Activated CD4-positive, alpha-beta T cell treated with anti-CD3 and anti-CD28 coated beads, Interleukin-2, Interleukin-6, amounts not matched to agents 100 ng/mL and 50 ng/mL, durations not matched to agents 16 hours and 8 hours (primary cell): Measurements from ENCODE around the gene CCDC167.

ENCODE experiments used
- DNase-seq: peaks from one replicate; pipeline ENCODE4 v3.0.0-alpha.2; 2020

CCDC167 gene

DNA sequence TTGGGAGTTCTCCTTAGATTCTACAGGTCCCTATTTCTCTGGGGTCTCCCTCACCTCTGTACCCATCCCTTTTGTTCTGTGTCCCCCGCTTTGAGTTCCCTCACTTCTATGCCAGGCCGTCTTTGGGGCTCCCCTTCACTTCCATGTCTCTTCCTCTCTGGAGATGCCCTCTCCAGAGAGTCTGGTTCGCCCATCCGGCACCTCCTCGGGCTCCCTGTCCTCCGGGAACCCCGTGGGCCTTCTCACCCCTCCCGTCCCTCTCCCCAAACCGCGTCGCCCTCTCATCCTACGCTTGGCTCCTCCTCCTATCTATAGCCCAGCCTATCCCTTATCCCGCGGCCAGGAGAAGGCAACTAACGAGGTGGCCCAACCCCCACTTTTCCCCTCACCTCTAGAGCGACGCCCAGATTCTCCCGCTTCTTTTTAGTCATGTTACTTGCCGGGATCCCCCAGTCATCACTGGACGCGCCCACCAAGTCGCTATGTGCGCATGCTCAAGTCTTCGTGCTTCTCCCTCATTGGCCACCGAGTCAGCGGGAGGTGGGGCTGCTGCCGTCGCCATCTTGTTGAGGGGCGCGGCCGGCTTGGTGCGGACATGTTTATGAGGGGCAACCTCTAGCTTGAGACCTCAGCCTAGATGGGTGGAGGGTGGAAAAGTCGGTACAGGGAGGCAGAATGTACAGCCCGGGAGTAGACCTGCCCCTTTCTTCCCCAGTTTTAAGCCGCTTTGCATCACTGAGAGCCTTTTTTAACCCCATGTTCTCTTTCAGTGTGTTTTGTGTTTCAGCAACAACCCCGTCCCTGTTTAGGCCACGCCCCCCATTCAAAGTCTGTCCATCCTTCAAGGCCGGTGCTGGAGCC is at the start of gene CCDC167:
Gene CCDC167, minus strand, starts transcription at position 461 of the 861 bp plus-strand sequence. Its CDS starts 30 bp downstream, at position 431.
- DNase-seq, result peak; percentile 99

DNA sequence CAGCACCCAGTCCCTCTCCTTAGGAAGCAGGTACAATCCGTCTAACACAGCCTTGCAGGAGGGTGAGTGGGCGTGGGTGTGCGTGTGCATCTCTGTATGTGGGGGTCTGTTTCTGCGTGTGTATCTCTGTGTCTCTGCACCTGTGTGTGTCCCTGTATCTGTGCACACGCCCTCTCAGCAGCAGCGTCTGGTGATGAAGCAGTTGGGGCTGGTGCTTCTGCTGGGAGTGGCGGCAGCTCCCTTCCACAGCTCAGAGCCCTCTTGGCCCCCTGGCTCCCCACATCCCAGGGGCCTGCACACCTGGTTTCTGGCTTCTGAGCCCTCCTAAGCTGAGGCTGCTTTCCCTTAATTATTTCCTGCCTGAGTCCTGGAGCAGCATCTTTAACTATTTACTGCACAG is 49.5 kb upstream of the CCDC167 start:
- no peak for DNase-seq

DNA sequence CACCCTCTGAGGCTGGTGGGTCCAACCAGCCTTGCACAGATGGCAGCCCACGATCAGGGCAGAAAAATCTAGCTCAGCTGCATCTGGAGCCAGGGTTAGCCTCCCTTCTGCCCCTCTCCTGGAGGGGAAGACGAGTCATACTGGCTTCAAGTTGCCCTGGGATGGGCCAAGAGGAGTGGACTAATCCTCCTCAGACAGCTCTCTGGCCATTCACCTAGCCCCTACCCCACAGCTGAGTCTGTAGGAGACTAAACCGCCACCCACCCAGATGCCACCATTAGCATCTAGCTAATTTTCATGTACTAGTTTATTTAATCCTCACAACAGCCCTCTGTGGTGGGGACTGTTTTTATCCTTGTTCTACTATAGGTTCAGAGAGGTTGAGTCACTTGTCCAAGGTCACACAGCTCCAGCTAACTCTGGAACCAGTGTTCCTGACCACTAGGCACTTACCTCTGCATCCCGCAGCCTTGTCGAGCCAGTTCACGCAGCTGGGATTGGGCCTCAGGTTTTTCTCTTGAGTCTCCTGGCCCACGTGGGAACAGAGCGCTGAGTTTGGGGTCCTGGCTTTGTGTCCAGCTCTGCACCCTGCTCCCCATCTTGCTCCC is 48.5 kb upstream of the CCDC167 start:
- DNase-seq, result no peak

- DNase-seq, result no peak
Measured at GRCh38 chr6:37547564-37548061, 47.9 kb upstream of the CCDC167 start.

GRCh38 chr6:37546141-37546871 is 46.6 kb upstream of the CCDC167 start:
- DNase-seq, result no peak

DNA sequence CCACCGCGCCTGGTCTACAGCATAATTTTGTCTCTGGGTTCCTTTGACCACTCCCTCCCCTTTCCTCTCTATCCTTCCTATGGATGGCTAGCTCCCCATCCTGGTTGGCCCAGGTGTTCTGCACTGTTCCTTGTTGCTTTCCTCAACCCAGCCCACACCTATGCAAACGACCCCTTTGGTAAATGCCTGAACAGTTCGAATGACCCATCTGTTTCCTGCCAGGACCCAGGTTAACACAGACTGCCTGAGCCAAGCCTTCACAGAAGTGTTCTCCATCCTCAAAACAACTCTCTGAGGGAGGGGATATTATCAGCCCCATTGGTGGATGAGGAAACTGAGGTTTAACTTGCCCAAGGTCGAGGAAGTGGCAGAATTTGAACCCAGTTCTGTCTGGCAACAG is 44.8 kb upstream of the CCDC167 start:
- no peak for DNase-seq

DNA sequence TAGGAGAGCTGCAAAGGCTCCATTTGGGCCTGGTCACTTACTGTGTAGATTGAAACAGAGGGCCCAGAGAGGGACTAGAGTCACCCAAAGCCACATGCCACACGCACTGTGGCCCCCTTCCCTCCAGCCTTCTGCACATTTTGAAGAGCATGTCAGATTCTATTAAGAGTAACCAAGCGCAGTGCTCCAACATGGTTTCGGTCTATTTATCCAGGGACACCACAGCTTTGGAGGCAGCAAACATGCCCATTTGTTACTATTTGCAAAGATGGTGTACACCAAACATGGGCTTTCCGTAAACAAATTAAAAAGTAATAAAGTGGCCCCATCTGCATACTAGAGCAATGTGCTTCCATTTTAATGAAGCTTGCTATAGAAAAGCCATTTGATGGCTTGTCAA is 43.7 kb upstream of the CCDC167 start:
- DNase-seq, result no peak

DNA sequence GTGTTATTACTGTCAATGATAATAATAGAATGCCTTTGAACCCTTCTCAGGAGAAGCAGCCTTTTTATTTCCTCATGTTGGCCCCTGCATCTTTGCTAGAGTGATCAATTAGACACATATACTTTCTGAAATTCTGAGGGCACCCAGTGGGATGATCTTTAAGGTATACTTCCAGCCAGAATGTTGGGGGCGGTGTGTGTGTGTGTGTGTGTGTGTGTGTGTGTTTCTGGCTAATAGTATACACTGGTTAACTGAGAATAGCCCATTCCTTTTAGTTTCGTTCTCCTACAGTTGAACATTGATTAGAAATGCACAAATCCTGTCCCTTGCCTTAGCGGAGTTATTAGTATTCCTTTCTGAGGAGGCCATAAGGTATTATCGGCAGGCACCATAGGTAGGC is 41.7 kb upstream of the CCDC167 start:
- no peak for DNase-seq

GRCh38 chr6:37540390-37540789 is 40.7 kb upstream of the CCDC167 start:
- no peak for DNase-seq

DNA sequence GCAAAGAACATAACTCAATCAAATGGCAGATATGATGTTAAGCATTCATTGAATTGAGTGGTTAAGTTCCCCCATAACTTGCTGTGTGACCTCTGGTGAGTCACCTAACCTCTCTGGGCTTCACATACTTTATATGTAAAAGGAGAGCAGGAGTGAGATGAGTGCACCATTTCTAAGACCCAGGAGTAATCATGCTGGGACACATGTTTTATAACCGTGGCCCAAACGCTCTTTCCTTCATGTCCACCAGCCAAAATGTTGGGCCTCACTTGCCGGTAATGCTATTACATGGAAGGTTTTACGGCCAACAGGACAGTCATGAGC is 40.3 kb upstream of the CCDC167 start:
- no peak for DNase-seq

DNA sequence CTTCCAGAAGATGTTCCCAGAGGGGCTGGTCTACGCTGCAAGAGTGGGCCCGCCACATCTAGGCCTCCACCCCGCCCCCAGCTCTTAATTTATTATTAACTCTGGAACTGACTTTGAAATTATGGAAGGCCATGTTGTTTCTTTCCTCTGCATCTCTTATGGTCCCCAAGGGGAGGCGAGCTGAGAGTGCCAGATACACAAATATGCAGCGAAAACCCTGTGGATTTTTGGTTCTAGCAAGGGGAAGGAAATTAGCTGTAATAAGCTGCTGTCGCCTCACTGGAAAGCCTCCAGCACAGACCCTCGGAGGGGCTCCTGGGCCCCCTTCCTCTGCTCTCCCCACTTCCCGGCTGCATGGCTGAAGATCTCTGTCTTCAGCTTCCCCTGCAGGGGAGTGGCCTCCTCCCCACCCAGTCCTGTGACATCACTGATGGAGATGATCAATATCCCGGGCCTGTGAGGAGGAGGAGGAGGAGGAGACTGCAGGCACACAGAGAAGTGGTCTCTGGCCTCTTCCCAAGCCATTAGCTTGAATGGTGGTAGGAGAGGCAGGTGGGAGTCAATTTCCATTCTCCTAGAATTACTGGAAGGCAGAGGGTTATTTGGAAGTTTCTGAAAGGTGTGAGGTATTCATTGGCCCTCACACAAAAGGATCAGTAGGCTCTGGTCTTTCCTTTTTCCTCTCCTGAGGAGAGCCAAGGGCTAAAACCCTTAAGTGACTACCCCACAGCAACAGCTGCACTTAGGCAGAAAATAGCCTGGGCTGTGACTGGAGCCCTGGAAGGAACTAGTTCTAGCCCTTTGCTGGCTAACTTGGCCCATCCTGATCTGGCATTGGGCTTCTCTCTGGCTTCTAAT is 39.7 kb upstream of the CCDC167 start:
- DNase-seq, result no peak

DNA sequence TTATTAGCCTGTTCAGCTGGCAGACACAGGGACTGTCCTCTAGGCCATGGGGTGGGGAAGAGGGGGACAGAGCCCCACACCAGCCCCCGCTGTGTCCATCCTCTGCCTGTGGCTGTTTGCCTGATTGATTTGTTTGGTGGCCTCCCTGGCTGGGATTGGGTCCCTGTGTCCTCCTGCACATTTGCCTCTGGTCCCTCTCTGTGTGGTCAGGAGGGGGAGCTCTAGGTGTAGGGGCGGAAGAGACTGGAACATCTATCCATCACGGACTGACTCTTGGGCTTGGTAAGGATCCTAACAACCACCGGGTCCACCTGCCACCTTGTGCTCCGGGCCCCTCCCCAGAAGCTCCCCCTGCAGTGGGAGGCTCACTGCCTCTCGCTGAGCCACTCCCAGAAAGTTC is 38.4 kb upstream of the CCDC167 start:
- no peak for DNase-seq

GRCh38 chr6:37537548-37537947 is 37.9 kb upstream of the CCDC167 start:
- no peak for DNase-seq

DNA sequence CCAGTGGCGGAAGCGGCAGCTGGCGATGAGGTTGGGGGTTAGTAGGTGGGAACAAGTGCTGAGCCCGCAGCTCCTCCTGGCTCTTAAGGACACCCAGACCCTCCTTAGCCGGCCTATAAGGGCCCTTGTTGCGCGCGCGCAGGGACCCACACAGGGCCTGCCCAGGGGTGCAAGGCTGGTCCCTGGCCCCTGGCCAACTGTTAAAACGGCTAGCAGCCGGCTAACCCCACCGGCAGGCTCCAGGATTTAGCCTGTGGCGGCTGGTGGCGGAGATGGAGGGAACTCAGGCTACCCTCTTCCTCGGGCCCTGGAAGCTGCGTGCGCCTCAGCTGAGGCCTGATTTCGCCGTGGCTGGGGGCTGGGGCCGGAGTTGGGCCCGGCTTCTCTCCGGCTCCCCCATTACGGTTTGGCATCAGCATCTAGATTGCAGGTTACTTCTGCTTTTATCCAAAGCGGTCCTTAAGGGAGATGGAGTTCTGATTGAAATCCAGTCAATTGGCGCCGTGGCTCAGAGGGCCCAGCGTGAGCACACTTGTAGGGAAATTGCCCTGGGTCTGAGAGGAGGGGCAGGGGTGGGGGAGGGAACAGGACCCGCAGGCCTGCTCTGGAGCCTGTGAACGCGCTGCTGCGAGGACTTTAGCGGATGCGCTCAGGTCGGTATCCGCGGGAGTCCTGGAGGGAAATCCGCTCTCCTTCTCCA is 36.9 kb upstream of the CCDC167 start:
- no peak for DNase-seq

DNA sequence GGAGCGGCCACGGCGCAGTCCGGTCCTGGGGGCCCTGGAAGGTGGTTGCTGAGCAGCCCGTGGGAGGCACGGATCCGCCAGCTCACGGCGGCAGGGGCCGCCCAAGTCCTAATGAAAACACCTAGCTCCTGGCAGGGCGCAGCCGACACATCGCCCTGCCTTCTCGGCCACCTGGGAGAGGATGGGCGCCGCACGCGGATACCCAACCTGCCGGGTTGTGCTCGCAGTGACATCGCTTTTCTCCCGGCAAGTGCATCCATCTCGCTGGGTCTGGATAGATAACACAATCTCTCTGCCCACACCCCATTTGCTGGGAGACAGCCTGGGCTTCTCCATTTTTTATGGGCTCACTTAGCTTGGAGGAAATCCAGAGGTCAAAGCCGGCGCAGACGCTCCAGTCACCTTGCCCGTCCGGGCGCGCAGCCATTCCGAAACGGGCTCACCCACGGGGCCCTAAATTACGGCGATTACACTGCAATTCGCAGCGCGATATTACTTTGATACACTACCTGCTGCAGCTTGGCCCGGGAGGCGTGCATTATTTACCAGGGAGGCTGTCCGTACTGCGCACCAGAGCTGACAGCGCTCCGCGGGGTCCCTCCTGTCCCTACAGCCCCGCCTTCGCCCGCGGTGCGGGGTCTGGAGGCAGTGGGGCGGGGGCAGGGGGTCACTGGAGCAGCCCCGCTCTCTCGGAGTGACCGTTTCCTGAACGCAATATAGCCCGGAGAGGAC is 36.2 kb upstream of the CCDC167 start:
- no peak for DNase-seq

- DNase-seq, result no peak
Measured at GRCh38 chr6:37535428-37535758, 35.7 kb upstream of the CCDC167 start.

DNA sequence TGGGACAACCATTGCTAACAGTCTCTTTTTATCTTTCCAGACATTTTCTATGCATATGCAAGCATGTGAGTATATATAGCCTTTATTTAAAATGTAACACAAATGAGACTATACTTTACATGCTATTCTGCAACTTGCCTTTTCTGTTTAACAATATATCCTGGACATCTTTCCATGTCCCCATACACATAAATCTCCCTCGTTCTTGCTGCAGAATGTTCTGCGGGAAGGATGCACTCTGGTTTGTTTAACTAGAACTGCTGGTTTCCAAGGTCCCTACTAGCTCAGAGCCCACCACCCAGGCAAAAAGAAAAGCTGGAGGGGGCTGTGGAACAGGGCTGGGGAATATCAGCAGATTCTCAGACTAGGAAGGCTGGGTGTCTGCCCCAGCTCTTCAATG is 35.2 kb upstream of the CCDC167 start:
- DNase-seq, result no peak

GRCh38 chr6:37532122-37532521 is 32.4 kb upstream of the CCDC167 start:
- no peak for DNase-seq

DNA sequence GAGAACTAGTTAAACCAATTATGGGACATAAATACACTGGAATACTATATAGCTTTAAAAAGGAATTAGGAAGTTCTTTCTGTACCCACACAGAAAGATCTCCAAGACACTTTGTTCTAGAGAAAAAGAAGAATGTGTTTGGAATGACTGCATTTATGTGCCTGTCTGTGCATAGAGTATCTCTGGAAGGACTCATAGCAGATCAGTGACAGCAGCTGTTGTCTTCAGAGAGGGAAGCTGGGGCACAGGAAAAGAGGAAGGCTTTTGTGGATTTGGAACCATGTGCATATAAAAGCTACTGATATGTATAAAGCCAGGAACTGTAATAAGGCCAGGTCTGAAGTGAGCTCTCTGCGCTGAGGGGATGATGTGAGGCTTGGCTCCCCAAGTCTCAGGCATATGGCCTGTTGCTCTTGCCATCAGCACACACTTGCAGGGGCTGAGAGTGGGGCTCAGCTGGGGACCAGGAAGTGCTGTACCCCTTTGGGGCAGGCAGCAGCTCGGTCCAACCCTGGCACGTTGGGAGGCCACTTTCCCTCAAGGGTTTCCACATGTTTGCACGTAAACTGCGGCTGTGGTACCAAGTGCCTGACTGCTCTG is 31.8 kb upstream of the CCDC167 start:
- no peak for DNase-seq

DNA sequence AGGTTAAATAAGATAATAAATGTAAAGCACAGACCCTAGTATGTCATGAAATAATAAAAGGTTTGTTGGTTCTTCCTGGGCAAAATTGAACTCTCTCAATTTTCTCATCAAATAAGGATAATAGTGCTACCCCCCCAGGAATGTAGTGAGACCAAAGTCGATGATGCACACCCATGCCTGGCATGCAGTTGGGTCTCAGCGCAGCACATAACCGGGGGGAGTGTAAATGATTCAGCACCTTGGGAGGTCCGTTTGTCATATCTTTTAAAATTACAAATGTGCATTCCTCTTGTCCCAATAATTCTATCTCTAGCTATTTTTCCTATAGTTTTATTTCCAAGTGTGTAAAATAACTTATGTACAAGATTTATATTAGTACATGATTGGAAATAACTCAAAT is 31.3 kb upstream of the CCDC167 start:
- no peak for DNase-seq

DNA sequence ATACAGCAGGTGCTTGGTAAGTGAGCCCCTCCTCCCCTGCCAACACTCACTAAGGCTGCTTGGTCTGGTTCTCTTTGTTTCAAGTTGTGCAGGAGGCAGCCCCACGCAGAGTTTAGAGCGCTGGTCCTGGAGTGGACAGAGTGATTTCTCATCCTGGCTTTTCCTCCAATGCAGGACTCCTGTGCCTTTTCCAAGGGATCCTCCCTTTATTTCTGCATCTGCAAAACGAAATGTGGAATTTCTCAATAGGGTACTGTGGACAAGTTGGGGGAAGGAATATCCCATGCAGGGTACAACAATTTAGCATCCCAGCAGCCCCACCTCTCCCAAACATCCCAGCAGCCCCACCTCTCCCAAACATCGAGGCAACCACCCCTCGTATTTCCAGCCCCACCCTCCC is 30.6 kb upstream of the CCDC167 start:
- DNase-seq, result no peak
